Breast epithelium (tissue), 4 donors: ENCODE measurements around the gene ABO. TPM values are rescaled to one million over a fixed set of nuclear protein-coding genes. Genes with fewer than 3 reads are reported as not detected.

Source experiments
- DNase-seq, 2 donors: peaks; one replicate each; pipeline ENCODE4 v3.0.0-alpha.2; 2019; ENCODE audit warnings: low spot score in 2 of 2
- H3K27ac ChIP-seq, 2 donors: fragments of 200-600 bp; sonication (generic) in 1 of 2; one replicate each; pipeline ENCODE4 v1.5.1; 2016 to 2019; ENCODE audit warnings: mild to moderate bottlenecking in 1 of 2
- H3K27me3 ChIP-seq, 2 donors: fragments of 200-600 bp; sonication (generic) in 1 of 2; one replicate each; pipeline versions ENCODE4 v1.5.1 to v1.6.0; 2017 to 2019; ENCODE audit warnings: control low read depth in 1 of 2, mild to moderate bottlenecking in 1 of 2
- H3K36me3 ChIP-seq: fragments of 200-600 bp; one replicate; pipeline ENCODE4 v1.5.1; 2019
- H3K4me1 ChIP-seq, 2 donors: fragments of 200-600 bp; sonication (generic); one replicate each; pipeline ENCODE4 v1.5.1; 2016 to 2019; ENCODE audit warnings: control low read depth in 1 of 2
- H3K4me3 ChIP-seq, 3 donors: fragments of 200-600 bp; sonication (generic); 1 replicate in 2 of 3; 2 replicates in 1 of 3; pipeline ENCODE4 v1.5.1; 2016 to 2019; ENCODE audit warnings: mild to moderate bottlenecking in 3 of 3, moderate library complexity in 2 of 3
- H3K9me3 ChIP-seq, 2 donors: fragments of 200-600 bp; sonication (generic) in 1 of 2; one replicate each; pipeline ENCODE4 v1.5.1; 2016 to 2019; ENCODE audit warnings: control low read depth in 1 of 2
- POLR2A ChIP-seq: fragments of 450-650 bp; IDR thresholded peaks from one replicate; pipeline ENCODE4 v1.6.1; 2016; ENCODE audit warnings: antibody characterized with exemption, mild to moderate bottlenecking, moderate library complexity
- POLR2AphosphoS5 ChIP-seq, 3 donors: sonication (generic); formaldehyde crosslinking; IDR thresholded peaks; one replicate each; pipeline ENCODE4 v1.6.1; 2017; ENCODE audit warnings: antibody characterized with exemption in 3 of 3
- intact Hi-C: fragments of 100-400 bp; cut with DNase I; formaldehyde crosslinking; loops from one replicate; pipeline ENCODE4 v1.15.1; 2023; ENCODE audit warnings: low total_unique reads
- total RNA-seq, 3 donors: library from RNA; depleted of rRNA; stranded (reverse); fragments of >200 nt; gene quantifications; one replicate each; pipeline ENCODE4 v1.1.0, GENCODE V29; 2016
- TF ChIP-seq, protein P1 (sequence below), 3 donors: fragments of 450-650 bp; IDR thresholded peaks; one replicate each; pipeline ENCODE4 v1.5.1; 2016 to 2017; ENCODE audit warnings: antibody characterized with exemption in 3 of 3, mild to moderate bottlenecking in 3 of 3, moderate library complexity in 3 of 3

The ABO gene
- total RNA-seq, 3 donors from 2014 or later: 1.1 to 3.9 (median 2.8) TPM

DNA sequence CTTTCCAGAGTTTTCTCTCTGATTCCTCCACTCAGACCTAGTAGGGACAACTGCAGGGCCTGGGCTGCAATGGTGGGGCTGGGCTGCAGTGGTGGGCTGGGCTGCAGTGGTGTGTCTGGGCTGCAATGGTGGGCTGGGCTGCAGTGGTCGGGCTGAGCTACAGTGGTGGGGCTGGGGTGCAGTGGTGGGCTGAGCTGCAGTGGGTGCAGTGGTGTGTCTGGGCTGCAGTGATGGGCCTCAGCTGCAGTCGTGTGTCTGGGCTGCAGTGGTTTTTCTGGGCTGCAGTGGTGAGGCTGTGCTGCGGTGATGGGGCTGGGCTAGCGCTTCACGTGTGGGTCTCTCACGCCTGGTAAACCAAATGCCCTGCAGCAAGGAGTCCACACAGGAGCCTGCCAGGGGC lies 27.4 kb downstream of the ABO start:
- Histone ChIP-seq H3K27me3 (no peaks in the 10 kb centered on the region), H3K27ac (no peak overlapping the region), H3K4me3 (no peak overlapping the region), H3K9me3 (no peaks in the 10 kb centered on the region), H3K36me3 (no peaks in the 10 kb centered on the region), H3K4me1 (no peaks in the 10 kb centered on the region)
- no peak for DNase-seq
- intact Hi-C loops: no loop called here
- TF ChIP-seq, protein P1, sequence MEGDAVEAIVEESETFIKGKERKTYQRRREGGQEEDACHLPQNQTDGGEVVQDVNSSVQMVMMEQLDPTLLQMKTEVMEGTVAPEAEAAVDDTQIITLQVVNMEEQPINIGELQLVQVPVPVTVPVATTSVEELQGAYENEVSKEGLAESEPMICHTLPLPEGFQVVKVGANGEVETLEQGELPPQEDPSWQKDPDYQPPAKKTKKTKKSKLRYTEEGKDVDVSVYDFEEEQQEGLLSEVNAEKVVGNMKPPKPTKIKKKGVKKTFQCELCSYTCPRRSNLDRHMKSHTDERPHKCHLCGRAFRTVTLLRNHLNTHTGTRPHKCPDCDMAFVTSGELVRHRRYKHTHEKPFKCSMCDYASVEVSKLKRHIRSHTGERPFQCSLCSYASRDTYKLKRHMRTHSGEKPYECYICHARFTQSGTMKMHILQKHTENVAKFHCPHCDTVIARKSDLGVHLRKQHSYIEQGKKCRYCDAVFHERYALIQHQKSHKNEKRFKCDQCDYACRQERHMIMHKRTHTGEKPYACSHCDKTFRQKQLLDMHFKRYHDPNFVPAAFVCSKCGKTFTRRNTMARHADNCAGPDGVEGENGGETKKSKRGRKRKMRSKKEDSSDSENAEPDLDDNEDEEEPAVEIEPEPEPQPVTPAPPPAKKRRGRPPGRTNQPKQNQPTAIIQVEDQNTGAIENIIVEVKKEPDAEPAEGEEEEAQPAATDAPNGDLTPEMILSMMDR (IDR thresholded peaks at IDR 0.05): no peak
- TF ChIP-seq POLR2A (no peak), POLR2AphosphoS5 (IDR thresholded peaks at IDR 0.05) (no peak)

DNA sequence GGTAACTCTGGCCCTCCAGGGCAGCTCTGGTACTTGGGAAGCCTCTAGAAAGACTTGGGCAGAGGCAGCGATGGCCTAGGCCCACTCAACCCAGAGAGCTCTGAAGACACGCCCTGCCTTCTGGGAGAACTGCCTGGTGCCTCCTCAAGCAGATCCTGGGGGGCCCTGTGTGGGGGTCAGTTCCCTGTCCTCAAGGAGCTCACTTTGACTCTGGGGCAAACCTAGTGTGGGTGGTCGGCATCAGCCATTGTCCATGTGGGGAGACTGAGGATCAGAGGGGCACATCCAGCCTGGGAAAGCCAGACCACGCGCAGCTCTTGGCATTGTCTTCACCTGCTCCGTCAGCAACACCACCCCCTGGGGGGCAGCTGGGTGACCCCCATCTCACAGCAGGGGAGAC lies 28.0 kb downstream of the ABO start:
- intact Hi-C loops: no loop called here
- Histone ChIP-seq H3K27ac (no peak overlapping the region), H3K9me3 (no peaks in the 10 kb centered on the region), H3K27me3 (no peaks in the 10 kb centered on the region), H3K4me1 (no peaks in the 10 kb centered on the region), H3K4me3 (no peak overlapping the region), H3K36me3 (no peaks in the 10 kb centered on the region)
- DNase-seq: no peak
- TF ChIP-seq, protein P1 (IDR thresholded peaks at IDR 0.05): no peak
- TF ChIP-seq POLR2A (no peak), POLR2AphosphoS5 (IDR thresholded peaks at IDR 0.05) (no peak)

DNA sequence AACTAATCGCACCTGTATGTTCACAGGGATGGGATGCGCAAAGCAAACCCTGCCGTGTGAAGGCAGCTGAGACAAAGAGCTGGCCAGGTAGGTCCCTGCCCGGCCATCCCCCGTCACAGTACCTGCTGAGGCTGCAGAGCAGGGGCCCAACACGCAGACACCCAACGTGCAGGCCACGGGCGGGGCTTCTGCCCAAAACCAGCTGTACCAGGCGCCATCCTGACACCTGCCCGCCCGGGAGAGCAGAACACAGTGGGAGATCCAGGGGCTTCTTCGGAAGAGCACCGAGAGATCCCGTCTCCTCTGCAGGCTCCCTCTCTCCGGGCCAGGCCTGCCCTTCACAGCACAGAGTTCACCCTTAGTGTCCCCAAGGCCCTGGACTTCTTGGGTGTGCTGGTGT lies 28.4 kb downstream of the ABO start:
- TF ChIP-seq POLR2AphosphoS5 (IDR thresholded peaks at IDR 0.05): no peak
- TF ChIP-seq POLR2A: no peak
- TF ChIP-seq, protein P1 (IDR thresholded peaks at IDR 0.05): no peak
- H3K27ac ChIP-seq: no peak overlapping the region
- H3K9me3 ChIP-seq: no peaks in the 10 kb centered on the region
- no peaks in the 10 kb centered on the region for H3K4me1 ChIP-seq
- no peaks in the 10 kb centered on the region for H3K36me3 ChIP-seq
- intact Hi-C loops: no loop called here
- DNase-seq: peak in 1 of 2 donors; percentile 35
- no peak overlapping the region for H3K4me3 ChIP-seq
- no peaks in the 10 kb centered on the region for H3K27me3 ChIP-seq

DNA sequence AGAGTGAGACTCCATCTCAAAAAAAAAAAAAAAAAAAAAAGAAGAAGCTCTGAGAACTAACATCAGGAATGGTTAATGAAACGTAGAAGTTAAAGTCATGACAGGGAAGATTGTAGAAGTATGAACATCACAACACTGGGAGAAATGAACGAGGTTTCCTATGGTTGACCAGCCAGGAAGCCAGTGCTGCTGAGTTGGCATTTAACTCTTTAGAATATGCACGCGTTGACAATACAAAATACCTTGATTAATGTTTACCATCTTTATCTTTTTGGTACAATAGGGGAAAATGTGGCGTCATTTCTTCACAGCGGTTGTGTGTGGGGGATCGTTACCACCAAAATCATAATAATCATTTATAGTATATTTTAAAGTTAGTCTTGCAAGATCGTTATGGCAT lies 32.0 kb downstream of the ABO start:
- no peak for DNase-seq
- H3K9me3 ChIP-seq: no peaks in the 10 kb centered on the region
- intact Hi-C loops: no loop called here
- no peak for TF ChIP-seq POLR2AphosphoS5 (IDR thresholded peaks at IDR 0.05)
- H3K4me3 ChIP-seq: no peak overlapping the region
- no peaks in the 10 kb centered on the region for H3K36me3 ChIP-seq
- H3K4me1 ChIP-seq: no peaks in the 10 kb centered on the region
- no peaks in the 10 kb centered on the region for H3K27me3 ChIP-seq
- no peak overlapping the region for H3K27ac ChIP-seq

DNA sequence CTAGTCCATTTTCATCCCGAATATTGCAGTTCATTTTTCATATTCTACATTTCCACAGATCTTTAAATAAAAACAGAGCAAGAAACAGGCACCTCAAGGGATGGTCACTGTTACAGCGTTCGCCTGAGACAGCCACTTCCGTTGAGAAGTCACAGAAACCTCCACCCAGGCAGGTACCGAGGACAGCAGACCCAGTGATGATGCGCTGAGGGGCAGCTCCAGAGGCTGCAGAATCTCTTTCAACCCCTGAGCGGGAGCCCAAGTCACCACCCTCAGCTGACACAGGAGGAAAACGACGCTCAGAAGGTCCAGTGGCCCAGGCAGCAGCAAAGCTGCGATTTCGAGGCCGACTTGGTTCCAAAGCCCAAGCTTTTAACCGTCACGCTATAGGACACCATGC lies 32.8 kb downstream of the ABO start:
- Histone ChIP-seq H3K4me3 (no peak overlapping the region), H3K27me3 (no peaks in the 10 kb centered on the region), H3K27ac (no peak overlapping the region), H3K36me3 (no peaks in the 10 kb centered on the region), H3K4me1 (no peaks in the 10 kb centered on the region), H3K9me3 (no peaks in the 10 kb centered on the region)
- intact Hi-C loops: no loop called here
- DNase-seq: no peak
- TF ChIP-seq POLR2A: no peak
- TF ChIP-seq, protein P1 (IDR thresholded peaks at IDR 0.05): no peak
- TF ChIP-seq POLR2AphosphoS5 (IDR thresholded peaks at IDR 0.05): no peak

DNA sequence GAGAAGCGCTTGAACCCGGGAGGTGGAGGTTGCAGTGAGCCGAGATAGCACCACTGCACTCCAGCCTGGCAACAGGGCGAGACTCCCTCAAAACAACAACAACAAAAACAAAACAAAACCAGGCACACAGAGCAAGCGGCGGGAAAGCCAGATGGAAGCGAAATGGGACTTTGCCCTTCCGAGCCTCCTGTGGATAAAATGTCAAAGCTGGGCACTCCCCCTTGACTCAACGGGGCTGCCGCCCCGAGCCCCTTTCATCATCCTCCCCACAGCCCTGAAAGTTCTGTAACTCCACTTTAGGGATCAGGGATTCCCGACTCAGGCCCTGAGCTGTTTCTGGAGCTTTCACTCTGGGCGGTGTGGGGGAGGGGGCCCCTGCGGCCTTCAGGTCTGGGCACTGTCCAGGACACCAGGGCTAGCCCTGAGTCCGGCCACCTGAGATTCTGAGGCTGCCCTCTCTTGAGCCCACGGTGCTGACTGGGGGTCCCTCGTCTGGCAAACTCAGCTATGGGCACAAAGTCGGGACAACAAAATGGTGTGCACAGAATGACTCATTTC lies 35.4 kb downstream of the ABO start:
- peak in 1 of 2 donors; percentile 42 for DNase-seq
- Histone ChIP-seq H3K36me3 (no peaks in the 10 kb centered on the region), H3K4me3 (no peak overlapping the region), H3K27me3 (no peaks in the 10 kb centered on the region), H3K27ac (peak overlapping the region in 1 of 2 donors; percentile 90), H3K9me3 (no peaks in the 10 kb centered on the region), H3K4me1 (no peaks in the 10 kb centered on the region)
- intact Hi-C loops: no loop called here
- TF ChIP-seq POLR2A (no peak), POLR2AphosphoS5 (IDR thresholded peaks at IDR 0.05) (no peak)
- TF ChIP-seq, protein P1 (IDR thresholded peaks at IDR 0.05): no peak
